GM21528 (cell line): ENCODE results near the gene KIF3A.
A peak's percentile ranks its signal among the peaks of the same experiment; 100 is the strongest.

Experiments used
- ATAC-seq: cut with Tn5 transposase; IDR thresholded peaks from one replicate; pipeline ENCODE4 v1.9.1; 2021; ENCODE audit warnings: mild to moderate bottlenecking, moderate library complexity; ENCODE audit not compliant: unreplicated experiment, low FRiP score

The KIF3A gene

GRCh38 chr5:132665574-132666080 is 71.7 kb downstream of the KIF3A start:
- ATAC-seq: no peak

GRCh38 chr5:132664696-132665209 is 72.6 kb downstream of the KIF3A start:
- ATAC-seq: no peak

GRCh38 chr5:132663771-132664695 is 73.3 kb downstream of the KIF3A start:
- ATAC-seq: peak; percentile 30

GRCh38 chr5:132662925-132663770 is 74.2 kb downstream of the KIF3A start:
- peak; percentile 68 for ATAC-seq

GRCh38 chr5:132662004-132662401 is 75.3 kb downstream of the KIF3A start:
- ATAC-seq: no peak

- no peak for ATAC-seq
Observed at GRCh38 chr5:132661231-132662003, 75.9 kb downstream of the KIF3A start.

GRCh38 chr5:132659598-132660493 is 77.5 kb downstream of the KIF3A start:
- no peak for ATAC-seq

- ATAC-seq: no peak
Observed at GRCh38 chr5:132658381-132659302, 78.7 kb downstream of the KIF3A start.

- no peak for ATAC-seq
Observed at GRCh38 chr5:132657676-132658380, 79.5 kb downstream of the KIF3A start, which contains the start of gene IL13. Gene IL13 (plus strand): TSS chr5:132658173. CDS start chr5:132658187, 14 bp downstream.

GRCh38 chr5:132656774-132657355 is 80.5 kb downstream of the KIF3A start:
- ATAC-seq: no peak

- ATAC-seq: no peak
Observed at GRCh38 chr5:132655821-132656773, 81.2 kb downstream of the KIF3A start.

GRCh38 chr5:132653716-132654115 is 83.6 kb downstream of the KIF3A start:
- ATAC-seq: no peak

- no peak for ATAC-seq
Observed at GRCh38 chr5:132651838-132652469, 85.4 kb downstream of the KIF3A start.

GRCh38 chr5:132648355-132648754 is 89.0 kb downstream of the KIF3A start:
- ATAC-seq: no peak

- ATAC-seq: no peak
Observed at GRCh38 chr5:132647473-132647872, 89.9 kb downstream of the KIF3A start.
